ENCODE results near the gene OR5J2.
"Not testable (repeated sequence)": the region's sequence is repeated elsewhere in the genome, so short reads cannot be mapped to it uniquely, and the experiment has no call there.

Gene OR5J2

DNA sequence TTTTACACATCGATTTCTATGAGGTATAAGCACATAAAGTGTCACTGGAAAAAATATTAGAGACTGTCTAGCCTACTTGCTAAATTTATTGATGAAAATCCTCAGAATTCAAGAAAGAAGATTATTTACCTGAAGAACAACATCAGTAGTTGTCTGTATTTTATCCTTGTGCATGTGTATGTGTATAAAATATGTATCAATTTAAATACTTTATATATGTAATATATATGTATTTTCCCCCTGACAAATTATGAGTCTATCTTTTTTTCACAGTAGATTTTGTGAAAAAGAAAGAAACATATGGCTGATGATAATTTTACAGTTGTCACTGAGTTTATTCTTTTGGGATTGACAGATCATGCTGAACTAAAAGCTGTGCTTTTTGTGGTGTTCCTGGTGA is at the start of gene OR5J2:
Gene OR5J2, plus strand, starts transcription at position 301 of the 400 bp plus-strand sequence. Its CDS starts 0 bp downstream, at position 301.
- POLR2A ChIA-PET (ENCODE audit: low non-redundant PET): no interaction called here
- CTCF ChIA-PET: no interaction called here
- no peak for DNase-seq (ENCODE audit: low spot score)
- TF ChIP-seq, protein P1, sequence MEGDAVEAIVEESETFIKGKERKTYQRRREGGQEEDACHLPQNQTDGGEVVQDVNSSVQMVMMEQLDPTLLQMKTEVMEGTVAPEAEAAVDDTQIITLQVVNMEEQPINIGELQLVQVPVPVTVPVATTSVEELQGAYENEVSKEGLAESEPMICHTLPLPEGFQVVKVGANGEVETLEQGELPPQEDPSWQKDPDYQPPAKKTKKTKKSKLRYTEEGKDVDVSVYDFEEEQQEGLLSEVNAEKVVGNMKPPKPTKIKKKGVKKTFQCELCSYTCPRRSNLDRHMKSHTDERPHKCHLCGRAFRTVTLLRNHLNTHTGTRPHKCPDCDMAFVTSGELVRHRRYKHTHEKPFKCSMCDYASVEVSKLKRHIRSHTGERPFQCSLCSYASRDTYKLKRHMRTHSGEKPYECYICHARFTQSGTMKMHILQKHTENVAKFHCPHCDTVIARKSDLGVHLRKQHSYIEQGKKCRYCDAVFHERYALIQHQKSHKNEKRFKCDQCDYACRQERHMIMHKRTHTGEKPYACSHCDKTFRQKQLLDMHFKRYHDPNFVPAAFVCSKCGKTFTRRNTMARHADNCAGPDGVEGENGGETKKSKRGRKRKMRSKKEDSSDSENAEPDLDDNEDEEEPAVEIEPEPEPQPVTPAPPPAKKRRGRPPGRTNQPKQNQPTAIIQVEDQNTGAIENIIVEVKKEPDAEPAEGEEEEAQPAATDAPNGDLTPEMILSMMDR (conservative IDR thresholded peaks at IDR 0.05; ENCODE audit: low read depth): no peak
- H3K27ac ChIP-seq: no peak within 1 kb of the TSS

- DNase-seq (ENCODE audit: low spot score): no peak
- no peak within 1 kb of the TSS for H3K27ac ChIP-seq
- TF ChIP-seq, protein P1 (conservative IDR thresholded peaks at IDR 0.05; ENCODE audit: low read depth): no peak
- POLR2A ChIA-PET (ENCODE audit: low non-redundant PET): no interaction called here
- CTCF ChIA-PET: no interaction called here
Observed at GRCh38 chr11:56140151-56140661, 36.2 kb upstream of the OR5J2 start, which contains the start of gene OR8J3. Gene OR8J3, minus strand, starts transcription at chr11:56140201. Its CDS starts 2,483 bp downstream, at chr11:56137718.

DNA sequence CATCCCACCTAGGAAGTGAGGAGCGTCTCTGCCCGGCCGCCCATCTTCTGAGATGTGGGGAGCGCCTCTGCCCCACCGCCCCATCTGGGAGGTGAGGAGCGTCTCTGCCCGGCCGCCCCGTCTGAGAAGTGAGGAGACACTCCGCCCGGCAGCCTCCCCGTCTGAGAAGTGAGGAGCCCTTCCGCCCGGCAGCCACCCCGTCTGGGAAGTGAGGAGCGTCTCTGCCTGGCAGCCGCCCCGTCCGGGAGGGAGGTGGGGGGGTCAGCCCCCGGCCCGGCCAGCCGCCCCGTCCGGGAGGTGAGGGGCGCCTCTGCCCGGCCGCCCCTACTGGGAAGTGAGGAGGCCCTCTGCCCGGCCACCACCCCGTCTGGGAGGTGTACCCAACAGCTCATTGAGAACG is 32.7 kb upstream of the OR5J2 start:
- POLR2A ChIA-PET (ENCODE audit: low non-redundant PET); CTCF ChIA-PET; DNase-seq (ENCODE audit: low spot score); H3K27ac ChIP-seq: not testable (repeated sequence)

- POLR2A ChIA-PET (ENCODE audit: low non-redundant PET): no interaction called here
- no peak for DNase-seq (ENCODE audit: low spot score)
- no peak overlapping the region for H3K27ac ChIP-seq
- CTCF ChIA-PET: no interaction called here
- TF ChIP-seq, protein P1 (conservative IDR thresholded peaks at IDR 0.05; ENCODE audit: low read depth): no peak
Observed at GRCh38 chr11:56151376-56151775, 25.0 kb upstream of the OR5J2 start.

GRCh38 chr11:56152333-56152732 is 24.1 kb upstream of the OR5J2 start:
- TF ChIP-seq, protein P1 (conservative IDR thresholded peaks at IDR 0.05; ENCODE audit: low read depth): no peak
- ChIA-PET POLR2A (ENCODE audit: low non-redundant PET) (no interaction called here), CTCF (no interaction called here)
- no peak overlapping the region for H3K27ac ChIP-seq
- no peak for DNase-seq (ENCODE audit: low spot score)

GRCh38 chr11:56160217-56160616 is 16.2 kb upstream of the OR5J2 start, which contains the start of gene OR8K5:
Gene OR8K5, minus strand, starts transcription at chr11:56160317. Its CDS starts 0 bp downstream, at chr11:56160317.
- ChIA-PET POLR2A (ENCODE audit: low non-redundant PET) (no interaction called here), CTCF (no interaction called here)
- DNase-seq (ENCODE audit: low spot score): no peak
- no peak within 1 kb of the TSS for H3K27ac ChIP-seq
- TF ChIP-seq, protein P1 (conservative IDR thresholded peaks at IDR 0.05; ENCODE audit: low read depth): no peak

DNA sequence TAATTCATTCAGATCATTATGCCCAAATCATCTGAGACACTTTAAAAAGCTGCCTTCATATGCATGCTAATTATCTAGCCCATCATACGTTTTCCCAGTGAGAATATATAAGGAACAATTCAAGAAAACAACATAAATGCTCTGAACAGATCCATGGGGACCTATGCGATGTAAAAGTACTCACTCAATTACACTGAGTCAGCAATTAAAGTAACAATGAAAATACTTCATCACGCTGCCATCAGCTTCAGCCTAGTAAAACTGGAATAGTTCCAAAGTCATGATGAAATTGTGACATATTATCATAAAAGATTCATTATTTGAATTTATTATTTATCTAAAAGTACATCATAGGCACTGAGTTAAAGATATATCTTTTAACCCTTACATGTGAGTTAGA is 12.6 kb upstream of the OR5J2 start:
- TF ChIP-seq, protein P1 (conservative IDR thresholded peaks at IDR 0.05; ENCODE audit: low read depth): no peak
- CTCF ChIA-PET: no interaction called here
- POLR2A ChIA-PET (ENCODE audit: low non-redundant PET): no interaction called here
- no peak overlapping the region for H3K27ac ChIP-seq
- DNase-seq (ENCODE audit: low spot score): no peak

Data from RWPE1 (cell line).